GM23338 (cell line): Measurements from ENCODE around the gene TRIM24.

ENCODE experiments used
- CTCF ChIP-seq, 2 experiments: fragments of 200-600 bp in 1 of 2; sonication (generic) in 1 of 2; conservative IDR thresholded peaks; 2 replicates each; pipeline versions ENCODE4 v1.5.1 to v1.6.1; 2016 to 2017; ENCODE audit warnings: antibody characterized with exemption in 2 of 2, low read depth in 2 of 2, mild to moderate bottlenecking in 2 of 2, moderate library complexity in 1 of 2
- EZH2 ChIP-seq: fragments of 200-600 bp; sonication (generic); IDR thresholded peaks from one replicate; pipeline ENCODE4 v1.8.0; 2017; ENCODE audit warnings: antibody characterized with exemption, mild to moderate bottlenecking, low read depth; ENCODE audit not compliant: unreplicated experiment

- TF ChIP-seq CTCF (conservative IDR thresholded peaks at IDR 0.05; ENCODE audit: low read depth in 2 of 2) (no peak), EZH2 (no peak)
Observed at GRCh38 chr7:138470391-138471157, 10.5 kb downstream of the TRIM24 start.
